Loucy (cell line): ENCODE measurements around the gene RBM14.

ENCODE experiments used
- CTCF ChIP-seq: fragments of 200-600 bp; sonication (generic); conservative IDR thresholded peaks from 2 replicates; pipeline ENCODE4 v1.5.1; 2014; ENCODE audit warnings: mild to moderate bottlenecking, antibody characterized with exemption, low read length
- EZH2phosphoT487 ChIP-seq: fragments of 200-600 bp; IDR thresholded peaks from 2 replicates; pipeline ENCODE4 v1.6.1; 2018; ENCODE audit warnings: antibody characterized with exemption, mild to moderate bottlenecking, moderate library complexity, borderline replicate concordance

- no peak for TF ChIP-seq CTCF
- no peak for TF ChIP-seq EZH2phosphoT487
Measured at GRCh38 chr11:66593303-66593635, 23.2 kb upstream of the RBM14 start.
